Bronchial epithelial cell (primary cell): ENCODE measurements around the gene SNRPD2. TPM values are rescaled to one million over a fixed set of nuclear protein-coding genes. Genes with fewer than 3 reads are reported as not detected.

ENCODE experiments used
- DNase-seq: peaks from one replicate; pipeline ENCODE4 v3.0.0-alpha.2; 2010; ENCODE audit warnings: low read depth
- FAIRE-seq: peaks from 2 replicates; lab custom pipeline; 2011; peaks lifted over from hg19 to GRCh38; lab: Jason Lieb, UNC
- H3K27me3 ChIP-seq: 2 replicates; pipeline ENCODE4 v1.5.1; 2011; ENCODE audit warnings: low read length; ENCODE audit not compliant: control insufficient read depth, insufficient read depth
- H3K36me3 ChIP-seq: 2 replicates; pipeline ENCODE4 v1.5.1; 2011; ENCODE audit warnings: low read length; ENCODE audit not compliant: control insufficient read depth, insufficient read depth
- H3K4me3 ChIP-seq: 2 replicates; pipeline ENCODE4 v1.5.1; 2011; ENCODE audit warnings: mild to moderate bottlenecking, low read depth, low read length, control low read depth
- CTCF ChIP-seq: IDR thresholded peaks from 2 replicates; pipeline ENCODE4 v1.5.1; 2011; ENCODE audit warnings: mild to moderate bottlenecking, moderate library complexity, low read length, control low read depth, inconsistent platforms; ENCODE audit not compliant: insufficient read depth, severe bottlenecking
- total RNA-seq: library from RNA; depleted of rRNA; stranded (reverse); fragments of >200 nt; gene quantifications from 2 replicates; pipeline ENCODE4 v1.2.1, GENCODE V29; 2014

SNRPD2 gene
- total RNA-seq, 1 donor from 2014 or later, result 429 TPM

- FAIRE-seq, result no peak
- Histone ChIP-seq H3K4me3 (no peak overlapping the region), H3K36me3 (peaks cover 18% of the 10 kb centered on the region), H3K27me3 (no peaks in the 10 kb centered on the region)
- no peak for TF ChIP-seq CTCF
- no peak for DNase-seq
Measured at GRCh38 chr19:45715139-45715538, 23.4 kb upstream of the SNRPD2 start.

GRCh38 chr19:45713141-45713540 is 21.4 kb upstream of the SNRPD2 start:
- H3K27me3 ChIP-seq, result no peaks in the 10 kb centered on the region
- H3K36me3 ChIP-seq, result peaks cover 15% of the 10 kb centered on the region
- DNase-seq, result no peak
- H3K4me3 ChIP-seq, result no peak overlapping the region
- no peak for FAIRE-seq
- TF ChIP-seq CTCF, result no peak

DNA sequence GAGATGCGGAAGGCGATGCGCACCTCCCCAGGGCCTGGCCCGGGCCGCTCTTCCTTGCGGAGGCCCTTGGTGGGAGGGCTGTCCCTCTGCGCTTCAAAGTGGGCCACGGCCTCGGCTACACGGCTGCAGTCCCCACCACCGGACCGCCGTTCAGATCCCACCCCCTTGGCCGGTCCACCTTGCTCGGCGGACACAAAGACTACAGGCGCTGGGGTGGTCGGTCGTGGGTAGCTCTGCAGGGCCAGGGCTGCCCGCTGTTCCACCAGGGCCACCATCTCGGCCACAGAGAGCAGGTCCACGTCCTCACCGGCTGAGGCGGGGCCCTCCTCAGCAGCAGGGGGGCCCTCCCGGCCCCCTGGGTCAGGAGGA is 20.9 kb upstream of the SNRPD2 start:
- FAIRE-seq (no peak), DNase-seq (no peak)

DNA sequence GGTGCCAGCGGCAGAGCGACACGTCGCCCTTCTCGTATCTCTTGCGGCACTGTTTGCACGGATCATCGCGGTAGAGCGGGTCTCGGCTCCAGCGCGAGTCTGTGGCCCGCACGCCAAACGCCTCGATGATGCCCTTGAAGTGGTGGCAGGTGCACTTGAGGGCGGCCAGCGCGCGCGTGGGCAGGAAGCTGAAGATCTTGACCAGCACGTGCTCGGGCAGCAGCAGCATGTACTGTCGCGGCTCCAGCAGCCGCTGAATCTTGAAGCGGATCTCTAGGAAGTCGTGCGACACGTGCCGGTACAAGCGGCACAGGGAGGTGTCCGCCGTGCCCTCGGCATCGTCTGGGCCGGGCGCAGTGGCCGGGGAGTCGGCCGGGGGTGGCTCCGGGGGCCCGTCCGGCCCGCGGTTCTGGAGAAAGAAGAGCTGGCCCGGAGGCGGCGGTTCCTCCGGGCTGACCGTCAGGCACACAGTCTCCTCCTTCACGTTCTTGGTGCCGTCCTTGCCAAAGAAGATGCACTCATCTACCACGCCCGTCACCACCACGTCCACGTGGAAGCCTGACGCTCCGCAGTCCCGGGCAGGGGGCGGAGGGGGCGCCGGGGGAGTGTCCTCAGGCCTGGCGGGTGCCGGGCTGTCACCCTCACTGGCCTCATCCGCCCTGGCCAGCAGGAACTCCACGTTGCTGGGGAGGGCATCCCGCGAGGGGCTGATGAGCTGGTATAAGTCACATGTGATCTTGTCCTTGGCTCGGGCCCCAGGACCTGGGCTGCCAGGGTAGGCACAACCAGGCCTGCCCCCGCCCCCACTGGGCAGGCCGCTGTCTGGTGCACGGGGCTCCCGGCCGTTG is 20.3 kb upstream of the SNRPD2 start:
- DNase-seq, result no peak
- peaks cover 15% of the 10 kb centered on the region for H3K36me3 ChIP-seq
- no peaks in the 10 kb centered on the region for H3K27me3 ChIP-seq
- no peak for TF ChIP-seq CTCF
- no peak for FAIRE-seq
- no peak overlapping the region for H3K4me3 ChIP-seq

More for the DNA sequence above, 20.9 kb upstream of the SNRPD2 start:
- TF ChIP-seq CTCF, result no peak
- Histone ChIP-seq H3K27me3 (no peaks in the 10 kb centered on the region), H3K4me3 (no peak overlapping the region), H3K36me3 (peaks cover 15% of the 10 kb centered on the region)

DNA sequence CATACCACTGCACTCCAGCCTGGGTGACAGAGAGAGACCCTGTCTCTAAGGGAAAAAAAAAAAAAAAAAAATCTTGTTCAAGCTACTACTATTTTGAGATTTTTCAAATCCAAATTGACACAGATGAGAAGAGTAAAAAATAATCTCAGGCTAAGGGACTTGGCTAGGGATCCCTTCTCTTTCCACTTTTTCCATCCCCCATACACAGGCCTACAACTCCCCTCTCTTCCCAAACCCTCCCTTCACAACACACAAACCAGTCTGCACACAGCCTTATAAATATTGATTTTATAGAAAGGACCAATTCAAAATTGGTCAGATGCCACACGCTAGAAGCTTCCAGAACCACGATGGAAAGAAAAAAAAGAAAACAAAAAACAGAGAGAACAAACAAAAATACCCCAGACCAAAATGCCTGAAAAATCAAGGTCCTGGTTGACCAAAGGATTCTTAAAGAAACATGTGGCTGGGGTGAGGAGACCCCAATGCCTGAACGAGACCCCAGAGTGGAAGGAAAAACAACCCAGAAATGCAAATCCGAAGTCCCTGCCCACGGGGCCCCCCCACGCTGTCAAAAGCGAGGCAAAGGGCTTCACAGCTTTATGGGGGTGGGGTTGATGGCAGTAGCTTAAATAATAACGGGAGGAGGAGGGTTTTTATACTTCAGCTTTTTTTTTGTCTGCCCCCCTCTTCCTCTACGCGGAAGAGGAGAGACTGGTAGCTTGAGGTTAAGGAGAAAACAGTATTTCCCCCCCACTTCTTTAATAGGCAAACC is 18.8 kb upstream of the SNRPD2 start:
- Histone ChIP-seq H3K4me3 (no peak overlapping the region), H3K27me3 (no peaks in the 10 kb centered on the region), H3K36me3 (peaks cover 15% of the 10 kb centered on the region)
- DNase-seq, result no peak
- no peak for TF ChIP-seq CTCF
- no peak for FAIRE-seq
